Neural cell (in vitro differentiated cells): ENCODE measurements around the gene AEBP1. TPM values are rescaled to one million over a fixed set of nuclear protein-coding genes. Genes with fewer than 3 reads are reported as not detected.

Source experiments
- H2AFZ ChIP-seq: fragments of 200-600, 300-800 bp; sonication (generic), shearing (Covaris generic); 2 replicates; pipeline ENCODE4 v1.6.0; 2014; ENCODE audit warnings: low read depth, mild to moderate bottlenecking, antibody characterized with exemption, low read length, moderate library complexity
- H3F3A ChIP-seq: fragments of 200-600 bp; shearing (Covaris generic); 2 replicates; pipeline ENCODE4 v1.6.1; 2016; ENCODE audit warnings: mild to moderate bottlenecking, moderate library complexity, mixed read lengths, antibody characterized with exemption, low read length; ENCODE audit not compliant: insufficient read depth, poor library complexity, severe bottlenecking
- H3K27ac ChIP-seq: fragments of 200-600, 300-800 bp; sonication (generic), shearing (Covaris generic); 2 replicates; pipeline ENCODE4 v1.5.1; 2014; ENCODE audit warnings: mild to moderate bottlenecking, low read length, moderate library complexity
- H3K27me3 ChIP-seq: fragments of 300-800, 200-600 bp; sonication (generic), shearing (Covaris generic); 2 replicates; pipeline ENCODE4 v1.6.0; 2014; ENCODE audit warnings: mild to moderate bottlenecking, low read depth, low read length, moderate library complexity; ENCODE audit not compliant: insufficient read depth
- H3K36me3 ChIP-seq: fragments of 300-800, 200-600 bp; sonication (generic), shearing (Covaris generic); 2 replicates; pipeline ENCODE4 v1.5.1; 2014; ENCODE audit warnings: mild to moderate bottlenecking, antibody characterized with exemption, low read length, moderate library complexity; ENCODE audit not compliant: insufficient read depth
- H3K4me2 ChIP-seq: fragments of 300-800, 200-600 bp; sonication (generic), shearing (Covaris generic); 2 replicates; pipeline ENCODE4 v1.6.0; 2014; ENCODE audit warnings: mild to moderate bottlenecking, low read length
- H3K4me3 ChIP-seq: fragments of 300-800, 200-600 bp; sonication (generic), shearing (Covaris generic); 2 replicates; pipeline ENCODE4 v1.5.1; 2014; ENCODE audit warnings: mild to moderate bottlenecking, low read length, moderate library complexity
- H3K79me2 ChIP-seq: fragments of 200-600 bp; shearing (Covaris generic); replicated peaks from 2 replicates; pipeline ENCODE4 v1.6.0; 2014; ENCODE audit warnings: mild to moderate bottlenecking, low read length, moderate library complexity; ENCODE audit not compliant: insufficient read depth
- H3K9ac ChIP-seq: fragments of 300-800, 200-600 bp; sonication (generic), shearing (Covaris generic); 2 replicates; pipeline ENCODE4 v1.6.1; 2016; ENCODE audit warnings: mild to moderate bottlenecking, low read length, mixed read lengths
- H3K9me2 ChIP-seq: fragments of 200-600 bp; shearing (Covaris generic); 2 replicates; pipeline ENCODE4 v1.6.1; 2016; ENCODE audit warnings: mild to moderate bottlenecking, low read length, mixed read lengths; ENCODE audit not compliant: insufficient read depth
- H3K9me3 ChIP-seq: fragments of 200-600, 300-800 bp; sonication (generic), shearing (Covaris generic); 2 replicates; pipeline ENCODE4 v1.6.1; 2016; ENCODE audit warnings: mild to moderate bottlenecking, mixed run types, low read length, moderate library complexity, mixed read lengths
- H4K20me1 ChIP-seq: fragments of 200-600 bp; shearing (Covaris generic); 2 replicates; pipeline ENCODE4 v1.6.1; 2016; ENCODE audit warnings: mild to moderate bottlenecking, mixed run types; ENCODE audit not compliant: insufficient read depth
- EP300 ChIP-seq: fragments of 450-650 bp; conservative IDR thresholded peaks from 2 replicates; pipeline ENCODE4 v1.6.1; 2014; ENCODE audit warnings: antibody characterized with exemption, mild to moderate bottlenecking, moderate library complexity; ENCODE audit not compliant: poor library complexity, severe bottlenecking
- EZH2 ChIP-seq: fragments of 200-600, 300-800 bp; shearing (Covaris generic), sonication (generic); IDR thresholded peaks from 2 replicates; pipeline ENCODE4 v1.6.1; 2014; ENCODE audit warnings: antibody characterized with exemption, low read length, borderline replicate concordance, mild to moderate bottlenecking; ENCODE audit not compliant: insufficient read depth, poor library complexity, severe bottlenecking
- MXI1 ChIP-seq: fragments of 450-650 bp; conservative IDR thresholded peaks from 2 replicates; pipeline ENCODE4 v1.6.1; 2014; ENCODE audit warnings: antibody characterized with exemption, mild to moderate bottlenecking; ENCODE audit not compliant: poor library complexity, severe bottlenecking
- POLR2AphosphoS5 ChIP-seq: IDR thresholded peaks from 2 replicates; pipeline ENCODE4 v1.6.1; 2012
- RAD21 ChIP-seq: fragments of 450-650 bp; conservative IDR thresholded peaks from 2 replicates; pipeline ENCODE4 v1.6.1; 2014; ENCODE audit warnings: antibody characterized with exemption, mild to moderate bottlenecking, moderate library complexity
- SMC3 ChIP-seq: fragments of 450-650 bp; conservative IDR thresholded peaks from 2 replicates; pipeline ENCODE4 v1.6.1; 2014; ENCODE audit warnings: antibody characterized with exemption, mild to moderate bottlenecking, moderate library complexity; ENCODE audit not compliant: poor library complexity
- TAF1 ChIP-seq: IDR thresholded peaks from 2 replicates; pipeline ENCODE4 v1.6.1; 2012; ENCODE audit warnings: low read depth
- polyA plus RNA-seq: library from polyadenylated mRNA; depleted of rRNA; stranded (reverse); fragments of >200 nt; gene quantifications from 2 replicates; pipeline ENCODE4 v1.2.3, GENCODE V29; 2014
- TF ChIP-seq, protein P1 (sequence below): fragments of 450-650 bp; IDR thresholded peaks from 2 replicates; pipeline ENCODE4 v1.5.1; 2014; ENCODE audit warnings: antibody characterized with exemption, mild to moderate bottlenecking, moderate library complexity; ENCODE audit not compliant: poor library complexity, severe bottlenecking
- TF ChIP-seq, protein P2 (sequence below): IDR thresholded peaks from 2 replicates; pipeline ENCODE4 v1.6.1; 2012; ENCODE audit warnings: borderline replicate concordance

The AEBP1 gene
- polyA plus RNA-seq, 1 donor from 2014 or later: 0.30 TPM

GRCh38 chr7:44086627-44087026 lies 17.5 kb upstream of the AEBP1 start:
- no peak overlapping the region for H2AFZ ChIP-seq
- no peak overlapping the region for H3K4me3 ChIP-seq
- TF ChIP-seq TAF1: no peak
- TF ChIP-seq POLR2AphosphoS5: no peak
- no peak for TF ChIP-seq EZH2
- no peak for TF ChIP-seq RAD21
- TF ChIP-seq, protein P1, sequence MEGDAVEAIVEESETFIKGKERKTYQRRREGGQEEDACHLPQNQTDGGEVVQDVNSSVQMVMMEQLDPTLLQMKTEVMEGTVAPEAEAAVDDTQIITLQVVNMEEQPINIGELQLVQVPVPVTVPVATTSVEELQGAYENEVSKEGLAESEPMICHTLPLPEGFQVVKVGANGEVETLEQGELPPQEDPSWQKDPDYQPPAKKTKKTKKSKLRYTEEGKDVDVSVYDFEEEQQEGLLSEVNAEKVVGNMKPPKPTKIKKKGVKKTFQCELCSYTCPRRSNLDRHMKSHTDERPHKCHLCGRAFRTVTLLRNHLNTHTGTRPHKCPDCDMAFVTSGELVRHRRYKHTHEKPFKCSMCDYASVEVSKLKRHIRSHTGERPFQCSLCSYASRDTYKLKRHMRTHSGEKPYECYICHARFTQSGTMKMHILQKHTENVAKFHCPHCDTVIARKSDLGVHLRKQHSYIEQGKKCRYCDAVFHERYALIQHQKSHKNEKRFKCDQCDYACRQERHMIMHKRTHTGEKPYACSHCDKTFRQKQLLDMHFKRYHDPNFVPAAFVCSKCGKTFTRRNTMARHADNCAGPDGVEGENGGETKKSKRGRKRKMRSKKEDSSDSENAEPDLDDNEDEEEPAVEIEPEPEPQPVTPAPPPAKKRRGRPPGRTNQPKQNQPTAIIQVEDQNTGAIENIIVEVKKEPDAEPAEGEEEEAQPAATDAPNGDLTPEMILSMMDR: no peak
- no peak for TF ChIP-seq MXI1
- TF ChIP-seq SMC3: no peak
- TF ChIP-seq, protein P2, sequence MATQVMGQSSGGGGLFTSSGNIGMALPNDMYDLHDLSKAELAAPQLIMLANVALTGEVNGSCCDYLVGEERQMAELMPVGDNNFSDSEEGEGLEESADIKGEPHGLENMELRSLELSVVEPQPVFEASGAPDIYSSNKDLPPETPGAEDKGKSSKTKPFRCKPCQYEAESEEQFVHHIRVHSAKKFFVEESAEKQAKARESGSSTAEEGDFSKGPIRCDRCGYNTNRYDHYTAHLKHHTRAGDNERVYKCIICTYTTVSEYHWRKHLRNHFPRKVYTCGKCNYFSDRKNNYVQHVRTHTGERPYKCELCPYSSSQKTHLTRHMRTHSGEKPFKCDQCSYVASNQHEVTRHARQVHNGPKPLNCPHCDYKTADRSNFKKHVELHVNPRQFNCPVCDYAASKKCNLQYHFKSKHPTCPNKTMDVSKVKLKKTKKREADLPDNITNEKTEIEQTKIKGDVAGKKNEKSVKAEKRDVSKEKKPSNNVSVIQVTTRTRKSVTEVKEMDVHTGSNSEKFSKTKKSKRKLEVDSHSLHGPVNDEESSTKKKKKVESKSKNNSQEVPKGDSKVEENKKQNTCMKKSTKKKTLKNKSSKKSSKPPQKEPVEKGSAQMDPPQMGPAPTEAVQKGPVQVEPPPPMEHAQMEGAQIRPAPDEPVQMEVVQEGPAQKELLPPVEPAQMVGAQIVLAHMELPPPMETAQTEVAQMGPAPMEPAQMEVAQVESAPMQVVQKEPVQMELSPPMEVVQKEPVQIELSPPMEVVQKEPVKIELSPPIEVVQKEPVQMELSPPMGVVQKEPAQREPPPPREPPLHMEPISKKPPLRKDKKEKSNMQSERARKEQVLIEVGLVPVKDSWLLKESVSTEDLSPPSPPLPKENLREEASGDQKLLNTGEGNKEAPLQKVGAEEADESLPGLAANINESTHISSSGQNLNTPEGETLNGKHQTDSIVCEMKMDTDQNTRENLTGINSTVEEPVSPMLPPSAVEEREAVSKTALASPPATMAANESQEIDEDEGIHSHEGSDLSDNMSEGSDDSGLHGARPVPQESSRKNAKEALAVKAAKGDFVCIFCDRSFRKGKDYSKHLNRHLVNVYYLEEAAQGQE: no peak
- no peaks in the 10 kb centered on the region for H3K9me2 ChIP-seq
- no peaks in the 10 kb centered on the region for H3K9me3 ChIP-seq
- no peaks in the 10 kb centered on the region for H3K79me2 ChIP-seq
- no peaks in the 10 kb centered on the region for H3F3A ChIP-seq
- no peaks in the 10 kb centered on the region for H4K20me1 ChIP-seq
- H3K9ac ChIP-seq: no peak overlapping the region
- no peak overlapping the region for H3K27ac ChIP-seq
- no peak overlapping the region for H3K4me2 ChIP-seq
- H3K36me3 ChIP-seq: no peaks in the 10 kb centered on the region
- no peaks in the 10 kb centered on the region for H3K27me3 ChIP-seq

DNA sequence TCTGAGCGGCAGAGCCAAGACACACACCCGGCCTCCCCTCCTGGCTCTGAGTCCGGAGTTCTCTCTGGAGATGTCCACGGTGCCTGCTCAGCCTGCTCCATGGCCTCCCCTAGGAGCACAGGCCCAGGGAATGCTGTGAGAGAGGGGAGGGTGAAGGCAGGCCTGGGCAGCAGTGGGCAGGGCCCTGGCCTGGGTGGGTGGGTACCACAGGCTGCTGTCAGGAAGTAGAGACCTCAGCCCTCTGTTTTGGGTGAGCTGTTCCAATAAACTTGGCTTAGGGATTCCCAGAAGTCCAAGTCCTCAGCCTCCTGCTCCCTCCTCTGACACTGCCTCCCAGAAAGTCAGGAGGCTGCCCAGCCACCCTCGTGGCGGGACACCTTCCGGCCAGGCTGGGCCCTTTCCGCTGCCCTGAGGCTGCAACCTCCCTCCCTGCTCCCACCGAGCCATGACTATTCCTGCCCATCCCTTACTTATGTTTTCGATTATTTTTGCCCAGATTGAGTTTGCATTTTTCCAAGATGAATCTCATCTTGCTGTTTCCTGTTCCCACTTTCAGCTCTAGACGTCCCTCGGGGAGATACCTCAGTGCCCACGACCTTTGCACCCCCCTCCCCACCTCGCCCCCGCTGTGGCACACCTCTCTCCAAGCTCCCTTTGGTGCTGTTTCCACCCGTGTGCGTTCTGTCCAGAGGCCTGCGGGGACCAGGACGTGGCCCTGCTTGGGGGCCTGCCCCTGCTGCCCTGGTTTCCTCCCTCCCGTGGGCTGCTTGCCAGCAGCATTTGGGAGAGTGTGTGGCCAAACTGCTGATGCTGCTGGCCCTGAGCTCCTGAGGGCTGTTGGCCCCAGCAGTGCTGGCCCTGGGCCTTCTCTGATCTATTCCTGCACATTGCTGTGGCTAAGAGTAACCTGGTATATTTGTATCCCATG lies 16.0 kb upstream of the AEBP1 start:
- Histone ChIP-seq H3K9me3 (no peaks in the 10 kb centered on the region), H3K27ac (no peak overlapping the region), H3K79me2 (no peaks in the 10 kb centered on the region), H3K4me2 (no peak overlapping the region), H3F3A (no peaks in the 10 kb centered on the region), H4K20me1 (no peaks in the 10 kb centered on the region), H3K36me3 (no peaks in the 10 kb centered on the region), H2AFZ (no peak overlapping the region), H3K9me2 (no peaks in the 10 kb centered on the region), H3K9ac (no peak overlapping the region), H3K4me3 (no peak overlapping the region), H3K27me3 (no peaks in the 10 kb centered on the region)
- TF ChIP-seq EP300 (no peak), TAF1 (no peak), POLR2AphosphoS5 (no peak), MXI1 (no peak), EZH2 (no peak), SMC3 (no peak), RAD21 (no peak)
- TF ChIP-seq, protein P2: no peak
- TF ChIP-seq, protein P1: no peak
